PFSK-1 (cell line): ENCODE data around the gene TCOF1.

Experiments used
- FOXP2 ChIP-seq: optimal IDR thresholded peaks from 2 replicates; pipeline ENCODE3; 2011; ENCODE audit warnings: borderline replicate concordance, control low read depth, inconsistent platforms; ENCODE audit not compliant: insufficient read depth; ENCODE audit errors: extremely low read length, extremely low read depth
- POLR2AphosphoS5 ChIP-seq: IDR thresholded peaks from 2 replicates; pipeline ENCODE4 v1.6.1; 2012; ENCODE audit warnings: low read depth, mild to moderate bottlenecking, control low read depth, low read length, moderate library complexity
- REST ChIP-seq, 2 experiments: IDR thresholded peaks; 2 replicates each; pipeline versions ENCODE4 v1.6.1 to v1.8.0; 2011 to 2012; ENCODE audit warnings: low read depth in 2 of 2, low read length in 2 of 2, control low read depth in 1 of 2, inconsistent platforms in 1 of 2, mild to moderate bottlenecking in 1 of 2, moderate library complexity in 1 of 2; ENCODE audit not compliant: insufficient read depth in 1 of 2
- SIN3A ChIP-seq: IDR thresholded peaks from 2 replicates; pipeline ENCODE4 v1.6.1; 2012; ENCODE audit warnings: mild to moderate bottlenecking, low read length, moderate library complexity, borderline replicate concordance; ENCODE audit not compliant: insufficient read depth
- TAF1 ChIP-seq: IDR thresholded peaks from 2 replicates; pipeline ENCODE4 v1.6.1; 2012; ENCODE audit warnings: low read length, control low read depth, borderline replicate concordance; ENCODE audit not compliant: insufficient read depth

The TCOF1 gene

GRCh38 chr5:150434464-150434863, 77.0 kb downstream of the TCOF1 start:
- TF ChIP-seq POLR2AphosphoS5: no peak
- TF ChIP-seq SIN3A: no peak
- no peak for TF ChIP-seq FOXP2
- no peak for TF ChIP-seq TAF1
- no peak for TF ChIP-seq REST (IDR thresholded peaks at IDR 0.05; ENCODE audit: insufficient read depth in 1 of 2, low read depth in 2 of 2, low read length in 2 of 2)

GRCh38 chr5:150436141-150436680, 78.7 kb downstream of the TCOF1 start:
- TF ChIP-seq TAF1 (no peak), FOXP2 (no peak), SIN3A (no peak), REST (IDR thresholded peaks at IDR 0.05; ENCODE audit: insufficient read depth in 1 of 2, low read depth in 2 of 2, low read length in 2 of 2) (no peak), POLR2AphosphoS5 (no peak)

- TF ChIP-seq POLR2AphosphoS5: no peak
- TF ChIP-seq SIN3A: no peak
- TF ChIP-seq REST (IDR thresholded peaks at IDR 0.05; ENCODE audit: insufficient read depth in 1 of 2, low read depth in 2 of 2, low read length in 2 of 2): no peak
- TF ChIP-seq FOXP2: no peak
- no peak for TF ChIP-seq TAF1
Measured at GRCh38 chr5:150438873-150439546, 81.5 kb downstream of the TCOF1 start.

GRCh38 chr5:150440948-150441812, 83.7 kb downstream of the TCOF1 start:
- TF ChIP-seq SIN3A: no peak
- no peak for TF ChIP-seq FOXP2
- no peak for TF ChIP-seq REST (IDR thresholded peaks at IDR 0.05; ENCODE audit: insufficient read depth in 1 of 2, low read depth in 2 of 2, low read length in 2 of 2)
